H1 (cell line): Measurements from ENCODE around the gene RAB1B. TPM values are rescaled to one million over a fixed set of nuclear protein-coding genes. Genes with fewer than 3 reads are reported as not detected.

Source experiments
- CTCF ChIA-PET: fragments of 300-600 bp; sonication (Branson Sonifier 250); formaldehyde crosslinking; loops from one replicate; lab custom pipeline; 2021; ENCODE audit not compliant: partially characterized antibody; lab: Charles Lee
- POLR2A ChIA-PET: fragments of 300-600 bp; sonication (Branson Sonifier 250); formaldehyde crosslinking; loops from one replicate; lab custom pipeline; 2021; ENCODE audit warnings: inconsistent platforms; ENCODE audit not compliant: partially characterized antibody; lab: Charles Lee
- DNase-seq, 2 experiments: peaks; one replicate each; pipeline versions ENCODE4 v3.0.0 to v3.0.0-alpha.2; 2010 to 2022; ENCODE audit warnings: low spot score in 2 of 2, low read depth in 1 of 2, mixed read lengths in 1 of 2
- FAIRE-seq: peaks from 2 replicates; lab custom pipeline; 2011; peaks lifted over from hg19 to GRCh38; lab: Jason Lieb, UNC
- H2AFZ ChIP-seq: 2 replicates; pipeline ENCODE4 v1.8.1; 2012; ENCODE audit warnings: low read length, inconsistent platforms
- H2AK5ac ChIP-seq: 2 replicates; pipeline ENCODE4 v1.6.1; 2013; ENCODE audit warnings: low read depth, low read length
- H2BK120ac ChIP-seq: replicated peaks from 2 replicates; pipeline ENCODE3; 2013; ENCODE audit warnings: low read depth, low read length, inconsistent platforms
- H2BK12ac ChIP-seq: 2 replicates; pipeline ENCODE4 v1.6.1; 2013; ENCODE audit warnings: low read depth, low read length
- H2BK15ac ChIP-seq: 2 replicates; pipeline ENCODE4 v1.6.1; 2013; ENCODE audit warnings: low read length
- H2BK20ac ChIP-seq: 2 replicates; pipeline ENCODE4 v1.6.1; 2013; ENCODE audit warnings: low read length
- H2BK5ac ChIP-seq: 2 replicates; pipeline ENCODE4 v1.6.1; 2013; ENCODE audit warnings: low read depth, low read length
- H3K14ac ChIP-seq: 2 replicates; pipeline ENCODE4 v1.6.1; 2013; ENCODE audit warnings: inconsistent platforms; ENCODE audit not compliant: insufficient read length
- H3K18ac ChIP-seq: 2 replicates; pipeline ENCODE4 v1.6.1; 2013; ENCODE audit warnings: low read length; ENCODE audit errors: extremely low read depth
- H3K23ac ChIP-seq: 2 replicates; pipeline ENCODE4 v1.6.1; 2013; ENCODE audit warnings: inconsistent platforms; ENCODE audit not compliant: insufficient read length
- H3K23me2 ChIP-seq: 2 replicates; pipeline ENCODE4 v1.6.1; 2013; ENCODE audit warnings: low read depth, low read length
- H3K27ac ChIP-seq: 2 replicates; pipeline ENCODE4 v1.6.1; 2011; ENCODE audit warnings: low read depth, low read length, inconsistent platforms
- H3K27me3 ChIP-seq, 4 experiments: replicated peaks in 1 of 4; 1 replicate in 1 of 4; 2 replicates in 3 of 4; pipeline versions ENCODE4 v1.6.1 to v1.8.1; 2011 to 2013; ENCODE audit warnings: low read length in 3 of 4, mild to moderate bottlenecking in 3 of 4, inconsistent platforms in 2 of 4, mixed read lengths in 2 of 4, moderate library complexity in 1 of 4; ENCODE audit not compliant: control insufficient read depth in 3 of 4, insufficient read depth in 3 of 4; ENCODE audit errors: extremely low read depth in 1 of 4
- H3K36me3 ChIP-seq, 4 experiments: 2 replicates each; pipeline versions ENCODE4 v1.6.1 to v1.8.1; 2011 to 2013; ENCODE audit warnings: mild to moderate bottlenecking in 4 of 4, low read length in 3 of 4, moderate library complexity in 2 of 4, control low read depth in 1 of 4, inconsistent platforms in 1 of 4; ENCODE audit not compliant: insufficient read depth in 4 of 4, control insufficient read depth in 2 of 4
- H3K4ac ChIP-seq: replicated peaks from 2 replicates; pipeline ENCODE3; 2013; ENCODE audit warnings: low read length, low read depth, mixed read lengths, inconsistent platforms; ENCODE audit not compliant: insufficient read length
- H3K4me1 ChIP-seq, 4 experiments: replicated peaks in 1 of 4; 1 replicate in 1 of 4; 2 replicates in 3 of 4; pipeline versions ENCODE4 v1.6.1 to v1.8.1; 2011 to 2013; ENCODE audit warnings: low read length in 3 of 4, inconsistent platforms in 2 of 4, mixed read lengths in 1 of 4; ENCODE audit not compliant: insufficient read depth in 4 of 4, control insufficient read depth in 3 of 4
- H3K4me2 ChIP-seq, 2 experiments: 2 replicates each; pipeline versions ENCODE4 v1.6.1 to v1.8.1; 2011 to 2013; ENCODE audit warnings: low read depth in 2 of 2, low read length in 2 of 2, control low read depth in 1 of 2, inconsistent platforms in 1 of 2, mild to moderate bottlenecking in 1 of 2; ENCODE audit not compliant: insufficient read depth in 1 of 2
- H3K4me3 ChIP-seq, 4 experiments: fragments of 200-600, 300-600 bp in 1 of 4; sonication (generic), shearing (Covaris generic), sonication (Bioruptor Twin) in 1 of 4; 2 replicates each; pipeline versions ENCODE4 v1.5.1 to v1.8.1; 2011 to 2016; ENCODE audit warnings: low read length in 4 of 4, low read depth in 3 of 4, control low read depth in 2 of 4, inconsistent platforms in 2 of 4, mild to moderate bottlenecking in 2 of 4, mixed read lengths in 1 of 4, moderate library complexity in 1 of 4; ENCODE audit not compliant: insufficient read depth in 2 of 4; ENCODE audit errors: extremely low read depth in 1 of 4
- H3K56ac ChIP-seq: replicated peaks from 2 replicates; pipeline ENCODE3; 2013; ENCODE audit warnings: low read depth, mild to moderate bottlenecking, mixed read lengths, low read length, inconsistent platforms; ENCODE audit not compliant: insufficient read length
- H3K79me1 ChIP-seq: 2 replicates; pipeline ENCODE4 v1.6.1; 2013; ENCODE audit warnings: low read depth, low read length, control low read depth
- H3K79me2 ChIP-seq, 2 experiments: 2 replicates each; pipeline versions ENCODE4 v1.6.1 to v1.8.1; 2012 to 2013; ENCODE audit warnings: low read length in 2 of 2, mild to moderate bottlenecking in 2 of 2, inconsistent platforms in 1 of 2; ENCODE audit not compliant: insufficient read depth in 2 of 2, control insufficient read depth in 1 of 2
- H3K9ac ChIP-seq, 4 experiments: replicated peaks in 1 of 4; 1 replicate in 1 of 4; 2 replicates in 3 of 4; pipeline versions ENCODE4 v1.6.1 to v1.8.1; 2011 to 2013; ENCODE audit warnings: low read depth in 3 of 4, low read length in 3 of 4, control low read depth in 2 of 4, mild to moderate bottlenecking in 2 of 4, moderate library complexity in 2 of 4, inconsistent platforms in 1 of 4; ENCODE audit errors: extremely low read depth in 1 of 4
- H3K9me3 ChIP-seq, 2 experiments: 2 replicates each; pipeline versions ENCODE4 v1.6.1 to v1.8.1; 2012 to 2013; ENCODE audit warnings: mild to moderate bottlenecking in 2 of 2, moderate library complexity in 2 of 2, control low read depth in 1 of 2, inconsistent platforms in 1 of 2, low read depth in 1 of 2, low read length in 1 of 2, mixed read lengths in 1 of 2; ENCODE audit not compliant: insufficient read depth in 2 of 2
- H4K20me1 ChIP-seq, 2 experiments: replicated peaks in 1 of 2; 2 replicates each; pipeline versions ENCODE3 to v1.8.1; 2011 to 2013; ENCODE audit warnings: inconsistent platforms in 2 of 2, low read length in 2 of 2, mild to moderate bottlenecking in 1 of 2; ENCODE audit not compliant: insufficient read depth in 2 of 2, control insufficient read depth in 1 of 2
- H4K5ac ChIP-seq: 2 replicates; pipeline ENCODE4 v1.6.1; 2013; ENCODE audit warnings: low read length, low read depth, mixed read lengths, inconsistent platforms; ENCODE audit not compliant: insufficient read length
- H4K8ac ChIP-seq: 2 replicates; pipeline ENCODE4 v1.8.0; 2013; ENCODE audit warnings: mild to moderate bottlenecking, moderate library complexity, low read length, inconsistent platforms; ENCODE audit not compliant: insufficient read depth; ENCODE audit errors: extremely low read depth
- H4K91ac ChIP-seq: replicated peaks from 2 replicates; pipeline ENCODE3; 2013; ENCODE audit warnings: low read length, mixed read lengths, inconsistent platforms; ENCODE audit not compliant: insufficient read length
- CBX8 ChIP-seq: fragments of 300-800, 300-1000 bp; sonication (generic); IDR thresholded peaks from 2 replicates; pipeline ENCODE4 v1.7.1; 2016; ENCODE audit warnings: low read depth, low read length, borderline replicate concordance
- CEBPB ChIP-seq: IDR thresholded peaks from 2 replicates; pipeline ENCODE4 v1.6.1; 2012; ENCODE audit warnings: low read depth, low read length
- CHD2 ChIP-seq: IDR thresholded peaks from 2 replicates; pipeline ENCODE4 v1.6.1; 2012; ENCODE audit warnings: low read length, improper control_type of control experiment
- EZH2 ChIP-seq: fragments of 200-600 bp; sonication (generic); IDR thresholded peaks from 2 replicates; pipeline ENCODE4 v1.7.1; 2012; ENCODE audit warnings: low read depth, mild to moderate bottlenecking, moderate library complexity, low read length, inconsistent platforms; ENCODE audit not compliant: severe bottlenecking
- FOSL1 ChIP-seq: IDR thresholded peaks from 2 replicates; pipeline ENCODE4 v1.6.1; 2011; ENCODE audit warnings: mild to moderate bottlenecking, low read depth, low read length, moderate library complexity; ENCODE audit not compliant: insufficient read depth
- KDM1A ChIP-seq: fragments of 200-600, 300-600 bp; sonication (generic); IDR thresholded peaks from 2 replicates; pipeline ENCODE4 v1.7.1; 2016; ENCODE audit warnings: mild to moderate bottlenecking, low read length, borderline replicate concordance
- MAFK ChIP-seq: IDR thresholded peaks from 2 replicates; pipeline ENCODE4 v1.6.1; 2012; ENCODE audit warnings: low read depth, mild to moderate bottlenecking, improper control_type of control experiment, low read length
- POLR2A ChIP-seq, 2 experiments: IDR thresholded peaks; 1 replicate in 1 of 2; 2 replicates in 1 of 2; pipeline ENCODE4 v1.6.1; 2011; ENCODE audit warnings: low read depth in 2 of 2, low read length in 2 of 2, mild to moderate bottlenecking in 2 of 2; ENCODE audit errors: control extremely low read depth in 1 of 2
- RAD21 ChIP-seq, 2 experiments: IDR thresholded peaks in 1 of 2; conservative IDR thresholded peaks in 1 of 2; 2 replicates each; pipeline ENCODE4 v1.6.1; 2011; ENCODE audit warnings: low read depth in 2 of 2, low read length in 2 of 2, improper control_type of control experiment in 1 of 2, inconsistent platforms in 1 of 2, mild to moderate bottlenecking in 1 of 2, moderate library complexity in 1 of 2
- RBBP5 ChIP-seq: IDR thresholded peaks from 2 replicates; pipeline ENCODE4 v1.7.1; 2012; ENCODE audit warnings: low read depth, mild to moderate bottlenecking, inconsistent platforms, low read length, moderate library complexity, borderline replicate concordance
- RNF2 ChIP-seq: fragments of 200-900, 300-1000 bp; sonication (generic); IDR thresholded peaks from 2 replicates; pipeline ENCODE4 v1.7.1; 2016; ENCODE audit warnings: borderline replicate concordance, low read depth, mild to moderate bottlenecking, antibody characterized with exemption, low read length; ENCODE audit not compliant: poor library complexity, severe bottlenecking; ENCODE audit errors: missing control alignments
- SIN3A ChIP-seq, 2 experiments: IDR thresholded peaks in 1 of 2; conservative IDR thresholded peaks in 1 of 2; 2 replicates each; pipeline ENCODE4 v1.6.1; 2011 to 2012; ENCODE audit warnings: low read length in 2 of 2, improper control_type of control experiment in 1 of 2, low read depth in 1 of 2, mild to moderate bottlenecking in 1 of 2
- TEAD4 ChIP-seq: IDR thresholded peaks from 2 replicates; pipeline ENCODE4 v1.6.1; 2012; ENCODE audit warnings: low read depth, low read length, inconsistent platforms, mixed read lengths
- WGBS, 2 experiments: shearing (Covaris generic) in 1 of 2; methylation state at CpG; one replicate each; pipeline versions ENCODE4 v1.1.6 to v1.1.7; 2013 to 2015; ENCODE audit warnings: low lambda C conversion rate in 2 of 2, mixed read lengths in 2 of 2, inconsistent platforms in 1 of 2, low coverage in 1 of 2, missing lambda C conversion rate in 1 of 2; ENCODE audit not compliant: insufficient replicate concordance in 2 of 2, insufficient coverage in 1 of 2, insufficient read length in 1 of 2; ENCODE audit errors: extremely low coverage in 1 of 2, missing lambda C conversion rate in 1 of 2; 5-methylcytosine and 5-hydroxymethylcytosine counted together
- polyA plus RNA-seq, 7 experiments: library from polyadenylated mRNA; depleted of rRNA in 3 of 7; stranded (reverse) in 5 of 7; unstranded in 2 of 7; fragments of >200 nt in 5 of 7; fragments of 200-250 nt in 2 of 7; gene quantifications; 1 replicate in 5 of 7; 2 replicates in 1 of 7; 4 replicates in 1 of 7; pipeline versions ENCODE4 v1.2.1 to v1.2.3, GENCODE V29; 2011 to 2013; ENCODE audit warnings: missing spikeins in 2 of 7, mixed read lengths in 2 of 7
- total RNA-seq: library from RNA; stranded (reverse); fragmentation: NEBNext Ultra II Directional; extraction: Animal tissue kit (Norgen Biotek cat#: 25700); gene quantifications from 2 replicates; pipeline ENCODE4 v1.2.1, GENCODE V29; 2021

The RAB1B gene
- total and polyA plus RNA-seq, 2 of the 8 experiments (the other 6 are each of a cell fraction or from before 2014, with no cell fraction given) = 100 to 217 TPM

- Histone ChIP-seq H4K20me1 (no peaks in the 10 kb centered on the region), H2BK20ac (no peak overlapping the region), H3K14ac (no peak overlapping the region), H3K9me3 (no peaks in the 10 kb centered on the region), H2BK5ac (no peak overlapping the region), H2BK15ac (no peak overlapping the region), H3K79me2 (no peaks in the 10 kb centered on the region), H2BK120ac (no peak overlapping the region), H3K23ac (no peak overlapping the region), H3K4me2 (no peak overlapping the region), H2BK12ac (no peak overlapping the region), H3K9ac (no peak overlapping the region; a peak in 1 of 7 replicates), H4K5ac (no peak overlapping the region), H3K27me3 (no peaks in the 10 kb centered on the region), H2AFZ (no peak overlapping the region), H3K4ac (no peak overlapping the region), H4K91ac (no peak overlapping the region), H2AK5ac (no peak overlapping the region), H3K36me3 (peaks cover 0 to 13% (median 2%) of the 10 kb centered on the region in 4 experiments; a peak in 3 of 8 replicates), H3K79me1 (no peaks in the 10 kb centered on the region), H3K27ac (no peak overlapping the region), H4K8ac (no peak overlapping the region), H3K18ac (no peak overlapping the region), H3K56ac (no peak overlapping the region), H3K4me3 (no peak overlapping the region), H3K23me2 (no peaks in the 10 kb centered on the region), H3K4me1 (peaks cover 0 to 2% (median 0%) of the 10 kb centered on the region in 4 experiments; a peak in 3 of 7 replicates)
- WGBS, 2 experiments = 90% methylated on average over 11 of the region's 11 CpGs; no CpG with 5 or more reads in 1 of the 2 experiments
- DNase-seq (no peak), FAIRE-seq (no peak)
- CTCF ChIA-PET = interaction anchor here (0.6 to 12.4 kb wide), 5 partner anchors 8 to 94 kb away, joined by 3 to 123 read pairs (median 4); no protein-coding TSS in a partner anchor
- POLR2A ChIA-PET = interaction anchor here (0.6 to 0.9 kb wide), 2 partner anchors 12 to 983 kb away, joined by 3 to 4 read pairs; no protein-coding TSS in a partner anchor
- TF ChIP-seq KDM1A = no peak
- TF ChIP-seq EZH2 = no peak
- no peak for TF ChIP-seq TEAD4
- no peak for TF ChIP-seq CBX8
- no peak for TF ChIP-seq RNF2
- no peak for TF ChIP-seq CHD2
- TF ChIP-seq RBBP5 = no peak
- no peak for TF ChIP-seq CEBPB
- no peak for TF ChIP-seq RAD21 (IDR thresholded peaks at IDR 0.05 in 1 of 2, conservative IDR thresholded peaks at IDR 0.05 in 1 of 2; ENCODE audit: low read depth in 2 of 2, low read length in 2 of 2)
- TF ChIP-seq MAFK = no peak
- TF ChIP-seq SIN3A (conservative IDR thresholded peaks at IDR 0.05 in 1 of 2, IDR thresholded peaks at IDR 0.05 in 1 of 2; ENCODE audit: low read depth in 1 of 2, low read length in 2 of 2) = no peak
- no peak for TF ChIP-seq POLR2A (IDR thresholded peaks at IDR 0.05; ENCODE audit: control extremely low read depth in 1 of 2, low read depth in 2 of 2, low read length in 2 of 2)
- no peak for TF ChIP-seq FOSL1
These were observed 33.3 kb upstream of the RAB1B start for GRCh38 chr11:66235141-66235540.
